ENCODE data around the gene WDR20.

WDR20 gene

GRCh38 chr14:102201776-102202175, 62.1 kb downstream of the WDR20 start:
- DNase-seq = no peak

GRCh38 chr14:102202944-102203343, 63.2 kb downstream of the WDR20 start:
- DNase-seq = no peak

- no peak for DNase-seq
Measured at GRCh38 chr14:102203382-102203781, 63.7 kb downstream of the WDR20 start.

GRCh38 chr14:102205560-102205959, 65.9 kb downstream of the WDR20 start:
- no peak for DNase-seq

GRCh38 chr14:102206918-102207317, 67.2 kb downstream of the WDR20 start:
- no peak for DNase-seq

GRCh38 chr14:102207831-102208365, 68.2 kb downstream of the WDR20 start:
- DNase-seq = no peak

- DNase-seq = no peak
Measured at GRCh38 chr14:102208741-102209140, 69.0 kb downstream of the WDR20 start.

GRCh38 chr14:102209224-102209966, 69.7 kb downstream of the WDR20 start:
- DNase-seq = no peak

- no peak for DNase-seq
Measured at GRCh38 chr14:102210421-102211042, 70.8 kb downstream of the WDR20 start.

GRCh38 chr14:102211240-102211639, 71.5 kb downstream of the WDR20 start:
- no peak for DNase-seq

GRCh38 chr14:102212356-102212755, 72.7 kb downstream of the WDR20 start:
- DNase-seq = no peak

- DNase-seq = no peak
Measured at GRCh38 chr14:102212845-102213244, 73.1 kb downstream of the WDR20 start.

- no peak for DNase-seq
Measured at GRCh38 chr14:102213470-102213869, 73.8 kb downstream of the WDR20 start.

- no peak for DNase-seq
Measured at GRCh38 chr14:102213984-102214658, 74.4 kb downstream of the WDR20 start.

GRCh38 chr14:102215071-102215470, 75.4 kb downstream of the WDR20 start:
- DNase-seq = no peak

GRCh38 chr14:102215576-102216250, 76.0 kb downstream of the WDR20 start:
- no peak for DNase-seq

- DNase-seq = no peak
Measured at GRCh38 chr14:102217399-102217798, 77.7 kb downstream of the WDR20 start.

GRCh38 chr14:102217987-102218421, 78.3 kb downstream of the WDR20 start:
- DNase-seq = no peak

GRCh38 chr14:102218688-102219087, 79.0 kb downstream of the WDR20 start:
- DNase-seq = no peak

GRCh38 chr14:102219316-102219715, 79.6 kb downstream of the WDR20 start:
- DNase-seq = no peak

- peak; percentile 44 for DNase-seq
Measured at GRCh38 chr14:102220031-102220430, 80.3 kb downstream of the WDR20 start.

- DNase-seq = no peak
Measured at GRCh38 chr14:102221026-102221425, 81.3 kb downstream of the WDR20 start.

GRCh38 chr14:102222009-102222575, 82.4 kb downstream of the WDR20 start:
- DNase-seq = no peak

Data from CD4-positive, alpha-beta T cell treated with Interleukin-15 for 1 hour (primary cell).